ENCODE data around the gene LCE2D.
"Not testable (repeated sequence)": the region's sequence is repeated elsewhere in the genome, so short reads cannot be mapped to it uniquely, and the experiment has no call there.

The LCE2D gene

GRCh38 chr1:152683846-152684245 lies 20.7 kb downstream of the LCE2D start:
- no peak overlapping the region for H3K9ac ChIP-seq (ENCODE audit: low read depth in 1 of 2, low read length in 2 of 2)
- no peaks in the 10 kb centered on the region for H3K4me1 ChIP-seq (ENCODE audit: control insufficient read depth in 2 of 2, insufficient read depth in 2 of 2, low read length in 2 of 2)
- H3K4me3 ChIP-seq (ENCODE audit: low read length in 2 of 2) = no peak overlapping the region
- H3K36me3 ChIP-seq (ENCODE audit: control insufficient read depth in 2 of 2, insufficient read depth in 2 of 2, low read length in 2 of 2) = no peaks in the 10 kb centered on the region
- no peaks in the 10 kb centered on the region for H3K27me3 ChIP-seq (ENCODE audit: control insufficient read depth in 2 of 2, insufficient read depth in 2 of 2, low read length in 2 of 2)
- H3K9me3 ChIP-seq (ENCODE audit: control insufficient read depth in 2 of 2, low read length in 2 of 2) = no peaks in the 10 kb centered on the region
- H3K27ac ChIP-seq (ENCODE audit: low read depth in 2 of 2, low read length in 2 of 2) = no peak overlapping the region

GRCh38 chr1:152685823-152686222 lies 22.6 kb downstream of the LCE2D start, which contains the start of gene LCE2B:
LCE2B (plus strand) TSS chr1:152686123; CDS start chr1:152686844, 721 bp downstream.
- H3K27ac ChIP-seq (ENCODE audit: low read depth in 2 of 2, low read length in 2 of 2); H3K9ac ChIP-seq (ENCODE audit: low read depth in 1 of 2, low read length in 2 of 2); H3K27me3 ChIP-seq (ENCODE audit: control insufficient read depth in 2 of 2, insufficient read depth in 2 of 2, low read length in 2 of 2); H3K36me3 ChIP-seq (ENCODE audit: control insufficient read depth in 2 of 2, insufficient read depth in 2 of 2, low read length in 2 of 2); H3K9me3 ChIP-seq (ENCODE audit: control insufficient read depth in 2 of 2, low read length in 2 of 2); H3K4me3 ChIP-seq (ENCODE audit: low read length in 2 of 2); H3K4me1 ChIP-seq (ENCODE audit: control insufficient read depth in 2 of 2, insufficient read depth in 2 of 2, low read length in 2 of 2): not testable (repeated sequence)

- Histone ChIP-seq H3K27me3 (ENCODE audit: control insufficient read depth in 2 of 2, insufficient read depth in 2 of 2, low read length in 2 of 2) (no peaks in the 10 kb centered on the region), H3K4me1 (ENCODE audit: control insufficient read depth in 2 of 2, insufficient read depth in 2 of 2, low read length in 2 of 2) (no peaks in the 10 kb centered on the region), H3K9ac (ENCODE audit: low read depth in 1 of 2, low read length in 2 of 2) (no peak within 1 kb of the TSS), H3K27ac (ENCODE audit: low read depth in 2 of 2, low read length in 2 of 2) (no peak within 1 kb of the TSS), H3K4me3 (ENCODE audit: low read length in 2 of 2) (no peak within 1 kb of the TSS), H3K9me3 (ENCODE audit: control insufficient read depth in 2 of 2, low read length in 2 of 2) (no peaks in the 10 kb centered on the region), H3K36me3 (ENCODE audit: control insufficient read depth in 2 of 2, insufficient read depth in 2 of 2, low read length in 2 of 2) (no peaks in the 10 kb centered on the region)
Measured at GRCh38 chr1:152697701-152698600, 34.8 kb downstream of the LCE2D start, which contains the start of gene LCE2A. LCE2A (plus strand) TSS chr1:152698345; CDS start chr1:152698902, 557 bp downstream.

GRCh38 chr1:152699746-152700145 lies 36.6 kb downstream of the LCE2D start:
- Histone ChIP-seq H3K27ac (ENCODE audit: low read depth in 2 of 2, low read length in 2 of 2) (no peak overlapping the region), H3K4me1 (ENCODE audit: control insufficient read depth in 2 of 2, insufficient read depth in 2 of 2, low read length in 2 of 2) (no peaks in the 10 kb centered on the region), H3K4me3 (ENCODE audit: low read length in 2 of 2) (no peak overlapping the region), H3K9ac (ENCODE audit: low read depth in 1 of 2, low read length in 2 of 2) (no peak overlapping the region), H3K36me3 (ENCODE audit: control insufficient read depth in 2 of 2, insufficient read depth in 2 of 2, low read length in 2 of 2) (no peaks in the 10 kb centered on the region), H3K9me3 (ENCODE audit: control insufficient read depth in 2 of 2, low read length in 2 of 2) (no peaks in the 10 kb centered on the region), H3K27me3 (ENCODE audit: control insufficient read depth in 2 of 2, insufficient read depth in 2 of 2, low read length in 2 of 2) (no peaks in the 10 kb centered on the region)

- H3K9ac ChIP-seq (ENCODE audit: low read depth in 1 of 2, low read length in 2 of 2) = no peak within 1 kb of the TSS
- H3K27me3 ChIP-seq (ENCODE audit: control insufficient read depth in 2 of 2, insufficient read depth in 2 of 2, low read length in 2 of 2) = no peaks in the 10 kb centered on the region
- no peaks in the 10 kb centered on the region for H3K9me3 ChIP-seq (ENCODE audit: control insufficient read depth in 2 of 2, low read length in 2 of 2)
- no peak within 1 kb of the TSS for H3K27ac ChIP-seq (ENCODE audit: low read depth in 2 of 2, low read length in 2 of 2)
- H3K4me1 ChIP-seq (ENCODE audit: control insufficient read depth in 2 of 2, insufficient read depth in 2 of 2, low read length in 2 of 2) = no peaks in the 10 kb centered on the region
- no peak within 1 kb of the TSS for H3K4me3 ChIP-seq (ENCODE audit: low read length in 2 of 2)
- no peaks in the 10 kb centered on the region for H3K36me3 ChIP-seq (ENCODE audit: control insufficient read depth in 2 of 2, insufficient read depth in 2 of 2, low read length in 2 of 2)
Measured at GRCh38 chr1:152707860-152708259, 44.7 kb downstream of the LCE2D start, which contains the start of gene LCE4A. LCE4A (plus strand) TSS chr1:152708160; CDS start chr1:152709076, 916 bp downstream.

All from mucosa of rectum (tissue), 2 donors.